Astrocyte of the spinal cord (primary cell): ENCODE data around the gene NCOA6.

Source experiments
- DNase-seq: peaks from one replicate; pipeline ENCODE4 v3.0.0; 2011; ENCODE audit warnings: low read depth, low spot score
- H3K4me3 ChIP-seq: 2 replicates; pipeline ENCODE4 v1.5.1; 2011; ENCODE audit warnings: low read depth, mild to moderate bottlenecking, low read length, moderate library complexity
- CTCF ChIP-seq: IDR thresholded peaks from 2 replicates; pipeline ENCODE4 v1.5.1; 2012; ENCODE audit warnings: low read depth, mild to moderate bottlenecking, low read length, inconsistent platforms
- in situ Hi-C: cut with HindIII; loops from 2 replicates; pipeline ENCODE4 v1.10.0; 2017; ENCODE audit warnings: low sequenced_read_pairs

Gene NCOA6

GRCh38 chr20:34864216-34864615 lies 38.8 kb upstream of the NCOA6 start:
- in situ Hi-C loops, result no loop called here
- TF ChIP-seq CTCF, result no peak
- DNase-seq, result no peak
- no peak overlapping the region for H3K4me3 ChIP-seq

- no peak overlapping the region for H3K4me3 ChIP-seq
- in situ Hi-C loops, result no loop called here
- DNase-seq, result no peak
- TF ChIP-seq CTCF, result no peak
Measured at GRCh38 chr20:34863421-34863965, 38.0 kb upstream of the NCOA6 start.

GRCh38 chr20:34862724-34863123 lies 37.3 kb upstream of the NCOA6 start:
- in situ Hi-C loops, result no loop called here

GRCh38 chr20:34861386-34862084 lies 36.1 kb upstream of the NCOA6 start:
- in situ Hi-C loops, result no loop called here
- TF ChIP-seq CTCF, result no peak
- H3K4me3 ChIP-seq, result no peak overlapping the region

More at GRCh38 chr20:34862724-34863123, 37.3 kb upstream of the NCOA6 start:
- no peak for DNase-seq
- no peak for TF ChIP-seq CTCF
- H3K4me3 ChIP-seq, result no peak overlapping the region

GRCh38 chr20:34859826-34860545 lies 34.5 kb upstream of the NCOA6 start:
- H3K4me3 ChIP-seq, result no peak overlapping the region
- no peak for TF ChIP-seq CTCF
- no peak for DNase-seq
- in situ Hi-C loops, result no loop called here

More at GRCh38 chr20:34861386-34862084, 36.1 kb upstream of the NCOA6 start:
- DNase-seq, result no peak

GRCh38 chr20:34859367-34859766 lies 33.9 kb upstream of the NCOA6 start:
- in situ Hi-C loops, result no loop called here

More at GRCh38 chr20:34859367-34859766, 33.9 kb upstream of the NCOA6 start:
- no peak for TF ChIP-seq CTCF
- H3K4me3 ChIP-seq, result no peak overlapping the region
- no peak for DNase-seq
